Endothelial cell of umbilical vein (primary cell): ENCODE data around the gene ASB2.

Source experiments
- MYC ChIP-seq: IDR thresholded peaks from one replicate; pipeline ENCODE4 v1.6.1; 2011; ENCODE audit warnings: mild to moderate bottlenecking, low read depth, low read length
- POLR2A ChIP-seq: IDR thresholded peaks from 2 replicates; pipeline ENCODE4 v1.6.1; 2012; ENCODE audit warnings: low read depth, mild to moderate bottlenecking, control low read depth, low read length
- TF ChIP-seq, protein P1 (sequence below), 2 donors: IDR thresholded peaks; 1 replicate in 1 of 2; 2 replicates in 1 of 2; pipeline ENCODE4 v1.5.1; 2011; ENCODE audit warnings: low read length in 2 of 2, mild to moderate bottlenecking in 2 of 2, moderate library complexity in 2 of 2, control low read depth in 1 of 2, inconsistent platforms in 1 of 2, low read depth in 1 of 2; ENCODE audit not compliant: insufficient read depth in 1 of 2; ENCODE audit errors: extremely low read depth in 1 of 2

- TF ChIP-seq MYC (no peak), POLR2A (no peak)
- TF ChIP-seq, protein P1, sequence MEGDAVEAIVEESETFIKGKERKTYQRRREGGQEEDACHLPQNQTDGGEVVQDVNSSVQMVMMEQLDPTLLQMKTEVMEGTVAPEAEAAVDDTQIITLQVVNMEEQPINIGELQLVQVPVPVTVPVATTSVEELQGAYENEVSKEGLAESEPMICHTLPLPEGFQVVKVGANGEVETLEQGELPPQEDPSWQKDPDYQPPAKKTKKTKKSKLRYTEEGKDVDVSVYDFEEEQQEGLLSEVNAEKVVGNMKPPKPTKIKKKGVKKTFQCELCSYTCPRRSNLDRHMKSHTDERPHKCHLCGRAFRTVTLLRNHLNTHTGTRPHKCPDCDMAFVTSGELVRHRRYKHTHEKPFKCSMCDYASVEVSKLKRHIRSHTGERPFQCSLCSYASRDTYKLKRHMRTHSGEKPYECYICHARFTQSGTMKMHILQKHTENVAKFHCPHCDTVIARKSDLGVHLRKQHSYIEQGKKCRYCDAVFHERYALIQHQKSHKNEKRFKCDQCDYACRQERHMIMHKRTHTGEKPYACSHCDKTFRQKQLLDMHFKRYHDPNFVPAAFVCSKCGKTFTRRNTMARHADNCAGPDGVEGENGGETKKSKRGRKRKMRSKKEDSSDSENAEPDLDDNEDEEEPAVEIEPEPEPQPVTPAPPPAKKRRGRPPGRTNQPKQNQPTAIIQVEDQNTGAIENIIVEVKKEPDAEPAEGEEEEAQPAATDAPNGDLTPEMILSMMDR (IDR thresholded peaks at IDR 0.05; ENCODE audit: extremely low read depth in 1 of 2, insufficient read depth in 1 of 2, low read depth in 1 of 2, low read length in 2 of 2) = no peak
Observed at GRCh38 chr14:93946104-93946503, 30.3 kb downstream of the ASB2 start.
